Esophagus squamous epithelium (tissue), 5 donors: ENCODE data around the gene STN1. TPM values are rescaled to one million over a fixed set of nuclear protein-coding genes. Genes with fewer than 3 reads are reported as not detected.
"Not testable (repeated sequence)": the region's sequence is repeated elsewhere in the genome, so short reads cannot be mapped to it uniquely, and the experiment has no call there.

ENCODE experiments used
- DNase-seq: peaks from one replicate; lab custom pipeline; 2025; lab: John Stamatoyannopoulos, UW
- H3K27ac ChIP-seq, 4 donors: fragments of 200-600 bp; sonication (generic); one replicate each; pipeline ENCODE4 v1.5.1; 2016 to 2019; ENCODE audit warnings: mild to moderate bottlenecking in 1 of 4
- H3K27me3 ChIP-seq, 4 donors: fragments of 200-600 bp; sonication (generic); 1 replicate in 3 of 4; 2 replicates in 1 of 4; pipeline versions ENCODE4 v1.5.1 to v1.6.0; 2017 to 2021; ENCODE audit warnings: antibody characterized with exemption in 1 of 4
- H3K36me3 ChIP-seq, 3 donors: fragments of 200-600 bp; sonication (generic); one replicate each; pipeline ENCODE4 v1.5.1; 2016 to 2019
- H3K4me1 ChIP-seq, 3 donors: fragments of 200-600 bp; sonication (generic); one replicate each; pipeline ENCODE4 v1.5.1; 2017 to 2019
- H3K4me3 ChIP-seq, 4 donors: fragments of 200-600 bp; sonication (generic); 1 replicate in 3 of 4; 2 replicates in 1 of 4; pipeline ENCODE4 v1.5.1; 2016 to 2019; ENCODE audit warnings: mild to moderate bottlenecking in 2 of 4, moderate library complexity in 1 of 4
- H3K9me3 ChIP-seq, 3 donors: fragments of 200-600 bp; sonication (generic); one replicate each; pipeline ENCODE4 v1.5.1; 2016 to 2019
- CTCF ChIP-seq, 6 experiments: fragments of 450-650 bp in 4 of 6; fragments of 200-600 bp in 2 of 6; sonication (generic) in 2 of 6; IDR thresholded peaks; one replicate each; pipeline ENCODE4 v1.5.1; 2016 to 2019; ENCODE audit warnings: antibody characterized with exemption in 6 of 6, mild to moderate bottlenecking in 4 of 6, moderate library complexity in 4 of 6
- POLR2A ChIP-seq, 4 donors: fragments of 450-650 bp; IDR thresholded peaks; one replicate each; pipeline ENCODE4 v1.6.1; 2017; ENCODE audit warnings: antibody characterized with exemption in 4 of 4, mild to moderate bottlenecking in 4 of 4, moderate library complexity in 3 of 4
- WGBS, 2 donors: methylation state at CpG; one replicate each; pipeline ENCODE4 v1.1.5; 2018; 5-methylcytosine and 5-hydroxymethylcytosine counted together
- intact Hi-C: fragments of 100-400 bp; cut with DNase I; formaldehyde crosslinking; loops from one replicate; pipeline ENCODE4 v1.15.0; 2022
- total RNA-seq, 4 donors: library from RNA; depleted of rRNA; stranded (reverse); fragments of >200 nt; gene quantifications; one replicate each; pipeline ENCODE4 v1.1.0, GENCODE V29; 2016
- donor health status: DM: yes; HTN: yes; CAD: no.

Gene STN1
- total RNA-seq, 4 donors from 2014 or later = 20.4 to 52.8 (median 32.5) TPM

- Histone ChIP-seq H3K36me3 (no peaks in the 10 kb centered on the region), H3K9me3 (no peaks in the 10 kb centered on the region), H3K27ac (peak overlapping the region in 3 of 4 donors; percentile 12 to 31 (median 26)), H3K27me3 (no peaks in the 10 kb centered on the region), H3K4me1 (peaks cover 12 to 84% (median 46%) of the 10 kb centered on the region in 3 donors), H3K4me3 (no peak overlapping the region)
- intact Hi-C loops = no loop called here
- WGBS, 2 donors = 37 to 72% methylated on average over 5 of the region's 5 CpGs
- no peak for TF ChIP-seq CTCF (IDR thresholded peaks at IDR 0.05)
- no peak for TF ChIP-seq POLR2A (IDR thresholded peaks at IDR 0.05)
- DNase-seq = no peak
Observed at GRCh38 chr10:103845972-103846371, 72.0 kb downstream of the STN1 start.

- H3K27ac ChIP-seq = peak overlapping the region in 2 of 4 donors; percentile 26 to 31
Observed at GRCh38 chr10:103845346-103845745, 72.6 kb downstream of the STN1 start.

GRCh38 chr10:103843854-103844570, 74.0 kb downstream of the STN1 start:
- Histone ChIP-seq H3K9me3 (no peaks in the 10 kb centered on the region), H3K4me3 (no peak overlapping the region), H3K27me3 (no peaks in the 10 kb centered on the region), H3K4me1 (peaks cover 13 to 84% (median 45%) of the 10 kb centered on the region in 3 donors), H3K27ac (peak overlapping the region; percentile 9 to 71 (median 58)), H3K36me3 (no peaks in the 10 kb centered on the region)
- 21 to 24% methylated on average over 5 of the region's 6 CpGs for WGBS, 2 donors
- TF ChIP-seq CTCF (IDR thresholded peaks at IDR 0.05) (no peak), POLR2A (IDR thresholded peaks at IDR 0.05) (no peak)
- no peak for DNase-seq
- intact Hi-C loops = no loop called here

More at GRCh38 chr10:103845346-103845745, 72.6 kb downstream of the STN1 start:
- H3K36me3 ChIP-seq, H3K9me3 ChIP-seq, intact Hi-C loops, DNase-seq, H3K27me3 ChIP-seq, H3K4me3 ChIP-seq: not testable (repeated sequence)
- WGBS, 2 donors = 79 to 82% methylated on average over 3 of the region's 3 CpGs
- H3K4me1 ChIP-seq = peaks cover 6 to 84% (median 46%) of the 10 kb centered on the region in 3 donors

GRCh38 chr10:103843045-103843444, 74.9 kb downstream of the STN1 start:
- no peak for TF ChIP-seq CTCF (IDR thresholded peaks at IDR 0.05)
- no peak for TF ChIP-seq POLR2A (IDR thresholded peaks at IDR 0.05)
- 48 to 59% methylated on average over 3 of the region's 3 CpGs for WGBS, 2 donors
- no peak for DNase-seq
- Histone ChIP-seq H3K27me3 (no peaks in the 10 kb centered on the region), H3K27ac (peak overlapping the region in 2 of 4 donors; percentile 53 to 71), H3K4me3 (no peak overlapping the region), H3K9me3 (no peaks in the 10 kb centered on the region), H3K36me3 (no peaks in the 10 kb centered on the region), H3K4me1 (peaks cover 13 to 85% (median 48%) of the 10 kb centered on the region in 3 donors)
- intact Hi-C loops = no loop called here

- no peak for DNase-seq
- H3K4me3 ChIP-seq = no peak overlapping the region
- no peaks in the 10 kb centered on the region for H3K27me3 ChIP-seq
- H3K4me1 ChIP-seq = peaks cover 13 to 85% (median 48%) of the 10 kb centered on the region in 3 donors
- no peak overlapping the region for H3K27ac ChIP-seq
- H3K36me3 ChIP-seq = no peaks in the 10 kb centered on the region
- no peak for TF ChIP-seq POLR2A (IDR thresholded peaks at IDR 0.05)
- no peak for TF ChIP-seq CTCF (IDR thresholded peaks at IDR 0.05)
- no peaks in the 10 kb centered on the region for H3K9me3 ChIP-seq
- 49 to 65% methylated on average over 6 to 7 of the region's 7 CpGs for WGBS, 2 donors
- intact Hi-C loops = no loop called here
Observed at GRCh38 chr10:103842605-103843004, 75.4 kb downstream of the STN1 start.
